ENCODE results near the gene RAD51B. TPM values are rescaled to one million over a fixed set of nuclear protein-coding genes. Genes with fewer than 3 reads are reported as not detected.

RAD51B gene
- total RNA-seq, 1 experiment from 2014 or later: 23.3 TPM

GRCh38 chr14:68222726-68223125, 403.1 kb downstream of the RAD51B start:
- Histone ChIP-seq H3K27ac (ENCODE audit: low read depth, low read length, poor library complexity, severe bottlenecking) (no peak overlapping the region), H3K27me3 (replicated peaks; ENCODE audit: insufficient read depth, low read depth, low read length, poor library complexity) (no peaks in the 10 kb centered on the region), H3K9me3 (ENCODE audit: low read depth, low read length, poor library complexity, severe bottlenecking) (no peaks in the 10 kb centered on the region), H3K36me3 (ENCODE audit: insufficient read depth, low read length, poor library complexity, severe bottlenecking) (no peaks in the 10 kb centered on the region), H3K4me1 (ENCODE audit: insufficient read depth, low read length, poor library complexity, severe bottlenecking) (peaks cover 2% of the 10 kb centered on the region), H3K4me3 (ENCODE audit: low read depth, low read length, poor library complexity, severe bottlenecking) (no peak overlapping the region)
- CTCF ChIA-PET: no interaction called here
- BruUV-seq (replicated peaks): no TSS peak
- DNase-seq (ENCODE audit: low spot score): no peak
- TF ChIP-seq EZH2 (IDR thresholded peaks at IDR 0.05; ENCODE audit: borderline replicate concordance, low read depth, low read length, poor library complexity, severe bottlenecking) (no peak), CTCF (conservative IDR thresholded peaks at IDR 0.05; ENCODE audit: low read depth, low read length) (no peak)
- POLR2A ChIA-PET (ENCODE audit: low non-redundant PET): interaction anchor here (0.6 kb wide), 1 partner anchor 276 kb away, joined by 3 read pairs; no protein-coding TSS in a partner anchor
- intact Hi-C loops (cut with micrococcal nuclease; ENCODE audit: unreplicated experiment): no loop called here

- intact Hi-C loops (cut with micrococcal nuclease; ENCODE audit: unreplicated experiment): no loop called here
- POLR2A ChIA-PET (ENCODE audit: low non-redundant PET): no interaction called here
- Histone ChIP-seq H3K27me3 (replicated peaks; ENCODE audit: insufficient read depth, low read depth, low read length, poor library complexity) (no peaks in the 10 kb centered on the region), H3K9me3 (ENCODE audit: low read depth, low read length, poor library complexity, severe bottlenecking) (no peaks in the 10 kb centered on the region), H3K4me1 (ENCODE audit: insufficient read depth, low read length, poor library complexity, severe bottlenecking) (peaks cover 2% of the 10 kb centered on the region), H3K27ac (ENCODE audit: low read depth, low read length, poor library complexity, severe bottlenecking) (no peak overlapping the region), H3K4me3 (ENCODE audit: low read depth, low read length, poor library complexity, severe bottlenecking) (no peak overlapping the region), H3K36me3 (ENCODE audit: insufficient read depth, low read length, poor library complexity, severe bottlenecking) (no peaks in the 10 kb centered on the region)
- CTCF ChIA-PET: no interaction called here
- TF ChIP-seq EZH2 (IDR thresholded peaks at IDR 0.05; ENCODE audit: borderline replicate concordance, low read depth, low read length, poor library complexity, severe bottlenecking) (no peak), CTCF (conservative IDR thresholded peaks at IDR 0.05; ENCODE audit: low read depth, low read length) (no peak)
- no peak for DNase-seq (ENCODE audit: low spot score)
- no TSS peak for BruUV-seq (replicated peaks)
Observed at GRCh38 chr14:68223631-68224030, 404.1 kb downstream of the RAD51B start.

- no peak overlapping the region for H3K4me3 ChIP-seq (ENCODE audit: low read depth, low read length, poor library complexity, severe bottlenecking)
- BruUV-seq (replicated peaks): no TSS peak
- POLR2A ChIA-PET (ENCODE audit: low non-redundant PET): no interaction called here
- peaks cover 2% of the 10 kb centered on the region for H3K4me1 ChIP-seq (ENCODE audit: insufficient read depth, low read length, poor library complexity, severe bottlenecking)
- no peaks in the 10 kb centered on the region for H3K27me3 ChIP-seq (replicated peaks; ENCODE audit: insufficient read depth, low read depth, low read length, poor library complexity)
- H3K36me3 ChIP-seq (ENCODE audit: insufficient read depth, low read length, poor library complexity, severe bottlenecking): no peaks in the 10 kb centered on the region
- intact Hi-C loops (cut with micrococcal nuclease; ENCODE audit: unreplicated experiment): no loop called here
- no peak for DNase-seq (ENCODE audit: low spot score)
- no peaks in the 10 kb centered on the region for H3K9me3 ChIP-seq (ENCODE audit: low read depth, low read length, poor library complexity, severe bottlenecking)
- CTCF ChIA-PET: no interaction called here
- no peak overlapping the region for H3K27ac ChIP-seq (ENCODE audit: low read depth, low read length, poor library complexity, severe bottlenecking)
- TF ChIP-seq EZH2 (IDR thresholded peaks at IDR 0.05; ENCODE audit: borderline replicate concordance, low read depth, low read length, poor library complexity, severe bottlenecking): no peak
- no peak for TF ChIP-seq CTCF (conservative IDR thresholded peaks at IDR 0.05; ENCODE audit: low read depth, low read length)
Observed at GRCh38 chr14:68225321-68225720, 405.7 kb downstream of the RAD51B start.

Data from A673 (cell line).